SH-SY5Y (cell line): ENCODE data around the gene ADH1C.

Experiments used
- GATA2 ChIP-seq: IDR thresholded peaks from 2 replicates; pipeline ENCODE4 v1.6.1; 2011; ENCODE audit warnings: mild to moderate bottlenecking, low read depth, low read length
- GATA3 ChIP-seq: IDR thresholded peaks from 2 replicates; pipeline ENCODE4 v1.6.1; 2011; ENCODE audit warnings: low read depth, mild to moderate bottlenecking, low read length, moderate library complexity

DNA sequence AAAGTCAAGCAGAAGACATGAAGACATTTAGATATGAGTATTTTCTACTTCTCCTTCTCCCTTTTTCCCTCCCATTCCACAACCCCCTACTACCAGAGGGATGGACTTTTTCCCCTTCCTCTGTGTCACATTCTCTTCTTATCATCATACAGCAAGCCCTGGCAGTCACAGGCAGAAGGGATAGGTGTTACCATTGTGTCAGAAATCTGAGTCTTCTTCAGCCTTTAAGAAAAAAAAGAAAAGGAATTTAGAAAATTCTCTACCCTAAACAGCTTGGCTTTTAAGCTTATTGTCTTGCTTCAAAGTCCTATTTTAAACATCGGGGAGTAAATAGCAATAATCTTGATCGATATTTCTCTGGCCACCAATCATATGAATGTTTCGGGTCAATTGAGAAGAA is 30.9 kb upstream of the ADH1C start:
- TF ChIP-seq GATA3 (no peak), GATA2 (no peak)
